Stimulated activated naive B cell treated with anti-CD40 and anti-IgM and Interleukin-4, amounts not matched to agents 10 μg/mL and 1 μg/mL and 100 μg/mL, for 72 hours (primary cell): ENCODE data around the gene TNFRSF8.
"Not testable (repeated sequence)": the region's sequence is repeated elsewhere in the genome, so short reads cannot be mapped to it uniquely, and the experiment has no call there.

Source experiments
- ATAC-seq, 2 donors: fragments of 150-1000 bp; cut with Tn5 transposase; replicated peaks; 2 replicates each; pipeline ENCODE4 v1.10.0; 2021; ENCODE audit warnings: moderate library complexity in 1 of 2
- DNase-seq: peaks from one replicate; pipeline ENCODE4 v3.0.0; 2021
- H3K27ac Mint-ChIP-seq: one replicate; pipeline ENCODE4 v1.8.0; 2022; ENCODE audit warnings: mild to moderate bottlenecking, mixed read lengths
- H3K27me3 Mint-ChIP-seq, 2 donors: one replicate each; pipeline ENCODE4 v1.8.0; 2022; ENCODE audit warnings: mixed read lengths in 2 of 2
- H3K36me3 Mint-ChIP-seq, 2 donors: one replicate each; pipeline ENCODE4 v1.8.0; 2022; ENCODE audit warnings: mixed read lengths in 2 of 2, mild to moderate bottlenecking in 1 of 2
- H3K4me1 Mint-ChIP-seq, 2 donors: one replicate each; pipeline ENCODE4 v1.8.0; 2022; ENCODE audit warnings: mixed read lengths in 2 of 2, mild to moderate bottlenecking in 1 of 2
- H3K4me3 Mint-ChIP-seq, 2 donors: one replicate each; pipeline ENCODE4 v1.8.0; 2022; ENCODE audit warnings: mild to moderate bottlenecking in 2 of 2, mixed read lengths in 2 of 2, moderate library complexity in 1 of 2
- H3K9me3 Mint-ChIP-seq, 2 donors: one replicate each; pipeline ENCODE4 v1.8.0; 2022; ENCODE audit warnings: mixed read lengths in 2 of 2, mild to moderate bottlenecking in 1 of 2

The TNFRSF8 gene

DNA sequence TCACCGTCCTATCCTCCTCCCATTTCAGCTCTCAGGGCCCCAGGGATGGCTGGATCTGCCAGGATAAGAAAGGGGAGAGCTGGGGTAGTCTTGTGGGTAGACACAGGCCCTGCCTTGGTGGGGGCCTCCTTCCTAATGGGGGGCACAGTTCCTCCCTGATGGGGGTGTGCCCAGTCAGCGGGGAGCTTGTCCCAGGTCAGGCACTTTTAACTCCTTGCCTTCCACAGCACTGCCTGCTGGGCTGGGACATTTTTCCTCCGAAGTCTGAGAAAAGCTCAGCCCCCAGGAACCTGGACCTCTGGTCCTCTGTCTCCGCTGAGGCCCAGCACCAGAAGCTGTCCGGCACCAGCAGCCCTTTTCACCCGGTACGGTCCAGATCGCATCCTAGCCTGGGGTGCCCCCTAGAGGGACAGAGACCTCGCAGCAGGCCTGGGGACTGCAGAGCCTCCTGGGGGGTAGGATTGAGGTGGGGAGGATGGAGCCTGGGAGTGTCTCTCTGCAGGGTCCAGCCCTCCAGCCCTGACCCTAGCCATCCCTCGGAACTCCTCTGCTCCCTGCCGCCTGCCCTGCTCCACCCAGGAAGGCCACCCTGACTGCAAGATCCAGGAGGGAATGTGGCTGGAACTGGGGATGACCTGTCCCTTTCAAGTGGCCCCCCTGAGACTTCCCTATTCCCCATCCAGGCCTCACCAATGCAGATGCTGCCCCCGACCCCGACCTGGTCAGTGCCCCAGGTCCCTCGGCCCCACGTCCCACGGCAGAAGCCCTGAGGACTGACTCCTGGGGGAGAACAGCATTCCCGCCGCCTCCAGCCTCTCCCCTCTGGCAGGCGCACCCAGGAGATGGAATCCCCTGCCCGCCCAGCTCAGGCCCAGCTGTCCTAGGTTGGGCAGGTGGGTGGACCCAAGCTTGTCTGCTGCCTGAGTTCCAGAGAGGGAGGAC lies 31.8 kb upstream of the TNFRSF8 start:
- no peak overlapping the region for H3K4me3 Mint-ChIP-seq
- ATAC-seq (peak; percentile 75 to 81), DNase-seq (no peak)
- no peaks in the 10 kb centered on the region for H3K9me3 Mint-ChIP-seq
- H3K27me3 Mint-ChIP-seq = no peaks in the 10 kb centered on the region
- peak overlapping the region; percentile 31 for H3K27ac Mint-ChIP-seq
- H3K4me1 Mint-ChIP-seq = peaks cover 21% of the 10 kb centered on the region in 2 donors
- H3K36me3 Mint-ChIP-seq = peaks cover 47 to 64% of the 10 kb centered on the region in 2 donors

- ATAC-seq = no peak
- H3K4me3 Mint-ChIP-seq = no peak overlapping the region
Measured at GRCh38 chr1:12032161-12032621, 30.9 kb upstream of the TNFRSF8 start.

DNA sequence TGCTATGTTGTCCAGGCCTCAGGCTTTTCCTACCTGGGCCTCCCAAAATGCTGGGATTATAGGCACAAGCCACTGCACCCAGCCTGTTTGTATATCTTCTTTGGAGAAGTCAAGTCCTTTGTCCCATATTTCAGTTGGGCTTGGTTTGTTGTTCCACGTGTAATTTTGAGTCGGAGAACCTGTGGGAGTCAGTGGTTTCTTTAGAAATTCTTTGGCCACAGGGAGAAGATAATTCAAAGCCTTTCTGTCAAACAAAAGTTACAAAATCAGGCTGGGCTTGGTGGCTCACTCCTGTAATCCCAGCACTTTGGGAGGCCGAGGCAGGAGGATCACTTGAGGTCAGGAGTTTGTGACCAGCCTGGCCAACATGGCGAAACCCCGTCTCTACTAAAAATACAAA lies 29.7 kb upstream of the TNFRSF8 start:
- H3K9me3 Mint-ChIP-seq, DNase-seq, H3K27me3 Mint-ChIP-seq: not testable (repeated sequence)

More at GRCh38 chr1:12032161-12032621, 30.9 kb upstream of the TNFRSF8 start:
- Mint-ChIP-seq H3K9me3 (no peaks in the 10 kb centered on the region), H3K36me3 (peaks cover 39 to 55% of the 10 kb centered on the region in 2 donors), H3K27me3 (no peaks in the 10 kb centered on the region), H3K4me1 (peaks cover 17 to 21% of the 10 kb centered on the region in 2 donors), H3K27ac (no peak overlapping the region)
- no peak for DNase-seq

GRCh38 chr1:12034381-12034801 lies 28.7 kb upstream of the TNFRSF8 start:
- ATAC-seq (no peak), DNase-seq (no peak)
- Mint-ChIP-seq H3K27ac (no peak overlapping the region), H3K4me3 (no peak overlapping the region), H3K9me3 (no peaks in the 10 kb centered on the region), H3K36me3 (peaks cover 24 to 36% of the 10 kb centered on the region in 2 donors), H3K4me1 (peaks cover 21 to 29% of the 10 kb centered on the region in 2 donors), H3K27me3 (no peaks in the 10 kb centered on the region)

More for the DNA sequence above, 29.7 kb upstream of the TNFRSF8 start:
- H3K27ac Mint-ChIP-seq, ATAC-seq, H3K4me3 Mint-ChIP-seq: not testable (repeated sequence)
- H3K4me1 Mint-ChIP-seq = peaks cover 20 to 29% of the 10 kb centered on the region in 2 donors
- peaks cover 31 to 45% of the 10 kb centered on the region in 2 donors for H3K36me3 Mint-ChIP-seq

GRCh38 chr1:12035312-12035711 lies 27.8 kb upstream of the TNFRSF8 start:
- Mint-ChIP-seq H3K27ac (peak overlapping the region; percentile 59), H3K36me3 (peaks cover 15 to 26% of the 10 kb centered on the region in 2 donors), H3K4me1 (peaks cover 20 to 29% of the 10 kb centered on the region in 2 donors), H3K4me3 (no peak overlapping the region), H3K27me3 (no peaks in the 10 kb centered on the region), H3K9me3 (no peaks in the 10 kb centered on the region)
- DNase-seq = no peak
- ATAC-seq = no peak

- no peak overlapping the region for H3K4me3 Mint-ChIP-seq
Measured at GRCh38 chr1:12037486-12038355, 25.4 kb upstream of the TNFRSF8 start.

GRCh38 chr1:12038356-12039163 lies 24.5 kb upstream of the TNFRSF8 start:
- no peaks in the 10 kb centered on the region for H3K27me3 Mint-ChIP-seq
- DNase-seq (no peak), ATAC-seq (peak in 1 of 2 donors; percentile 8)
- peak overlapping the region; percentile 96 for H3K27ac Mint-ChIP-seq
- H3K4me1 Mint-ChIP-seq = peaks cover 27 to 50% of the 10 kb centered on the region in 2 donors
- peaks cover 0 to 8% of the 10 kb centered on the region in 2 donors for H3K36me3 Mint-ChIP-seq
- H3K9me3 Mint-ChIP-seq = no peaks in the 10 kb centered on the region
- H3K4me3 Mint-ChIP-seq = peak overlapping the region; percentile 54 to 59

More at GRCh38 chr1:12037486-12038355, 25.4 kb upstream of the TNFRSF8 start:
- Mint-ChIP-seq H3K27me3 (no peaks in the 10 kb centered on the region), H3K9me3 (no peaks in the 10 kb centered on the region), H3K27ac (peak overlapping the region; percentile 44), H3K4me1 (peaks cover 27 to 50% of the 10 kb centered on the region in 2 donors), H3K36me3 (peaks cover 0 to 8% of the 10 kb centered on the region in 2 donors)
- ATAC-seq (no peak), DNase-seq (no peak)

DNA sequence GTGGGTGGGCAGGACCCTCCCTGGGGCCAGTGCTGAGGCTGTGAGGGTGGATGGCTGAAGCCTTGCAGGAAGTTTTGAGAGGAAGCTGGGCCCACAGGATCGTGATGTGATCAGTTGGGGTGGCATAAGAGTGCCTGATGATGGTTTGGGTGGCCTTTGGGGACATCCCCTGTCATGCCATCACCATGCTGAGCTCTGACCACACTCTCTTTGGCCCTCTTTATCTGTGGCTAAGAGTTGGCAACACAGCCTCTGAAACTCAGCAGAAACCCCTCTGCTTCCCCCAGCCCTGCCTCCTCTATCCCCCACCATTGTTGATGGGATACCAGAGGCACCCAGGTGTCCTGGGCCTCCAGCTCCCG lies 24.0 kb upstream of the TNFRSF8 start:
- Mint-ChIP-seq H3K27ac (peak overlapping the region; percentile 96), H3K4me3 (peak overlapping the region; percentile 54 to 59), H3K9me3 (no peaks in the 10 kb centered on the region), H3K4me1 (peaks cover 29 to 50% of the 10 kb centered on the region in 2 donors), H3K27me3 (no peaks in the 10 kb centered on the region), H3K36me3 (peaks cover 0 to 8% of the 10 kb centered on the region in 2 donors)
- DNase-seq (peak; percentile 59), ATAC-seq (peak; percentile 52 to 60)

DNA sequence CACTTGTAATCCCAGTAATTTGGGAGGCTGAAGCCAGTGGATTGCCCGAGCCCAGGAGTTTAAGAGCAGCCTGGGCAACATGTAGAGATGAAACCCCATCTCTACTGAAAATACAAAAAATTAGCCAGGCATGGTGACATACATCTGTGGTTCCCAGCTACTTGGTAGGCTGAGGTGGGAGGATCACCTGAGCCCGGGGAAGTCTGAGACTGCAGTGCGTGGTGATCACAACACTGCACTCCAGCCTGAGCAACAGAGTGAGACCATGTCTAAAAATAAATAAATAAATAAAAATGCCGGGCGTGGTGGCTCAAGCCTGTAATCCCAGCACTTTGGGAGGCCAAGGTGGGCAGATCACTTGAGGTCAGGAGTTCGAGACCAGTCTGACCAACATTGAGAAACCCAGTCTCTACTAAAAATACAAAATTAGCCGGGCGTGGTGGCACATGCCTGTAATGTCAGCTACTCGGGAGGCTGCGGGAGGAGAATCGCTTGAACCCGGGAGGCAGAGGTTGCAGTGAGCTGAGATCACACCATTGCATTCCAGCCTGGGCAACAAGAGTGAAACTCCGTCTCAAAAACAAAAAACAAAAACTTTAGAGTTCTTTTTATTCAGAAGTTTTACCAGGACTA lies 23.2 kb upstream of the TNFRSF8 start:
- not testable (repeated sequence) for H3K9me3 Mint-ChIP-seq, H3K27me3 Mint-ChIP-seq, H3K36me3 Mint-ChIP-seq
- peak; percentile 67 for DNase-seq
- Mint-ChIP-seq H3K4me3 (peak overlapping the region; percentile 44 to 55), H3K27ac (peak overlapping the region; percentile 96), H3K4me1 (peaks cover 31 to 50% of the 10 kb centered on the region in 2 donors)
- peak; percentile 72 to 77 for ATAC-seq

GRCh38 chr1:12040457-12041051 lies 22.5 kb upstream of the TNFRSF8 start:
- Mint-ChIP-seq H3K27me3 (no peaks in the 10 kb centered on the region), H3K27ac (peak overlapping the region; percentile 96), H3K36me3 (peaks cover 0 to 3% of the 10 kb centered on the region in 2 donors), H3K4me3 (peak overlapping the region in 1 of 2 donors; percentile 55), H3K9me3 (no peaks in the 10 kb centered on the region), H3K4me1 (peaks cover 35 to 50% of the 10 kb centered on the region in 2 donors)
- ATAC-seq = peak; percentile 81 to 88
- peak; percentile 68 for DNase-seq

DNA sequence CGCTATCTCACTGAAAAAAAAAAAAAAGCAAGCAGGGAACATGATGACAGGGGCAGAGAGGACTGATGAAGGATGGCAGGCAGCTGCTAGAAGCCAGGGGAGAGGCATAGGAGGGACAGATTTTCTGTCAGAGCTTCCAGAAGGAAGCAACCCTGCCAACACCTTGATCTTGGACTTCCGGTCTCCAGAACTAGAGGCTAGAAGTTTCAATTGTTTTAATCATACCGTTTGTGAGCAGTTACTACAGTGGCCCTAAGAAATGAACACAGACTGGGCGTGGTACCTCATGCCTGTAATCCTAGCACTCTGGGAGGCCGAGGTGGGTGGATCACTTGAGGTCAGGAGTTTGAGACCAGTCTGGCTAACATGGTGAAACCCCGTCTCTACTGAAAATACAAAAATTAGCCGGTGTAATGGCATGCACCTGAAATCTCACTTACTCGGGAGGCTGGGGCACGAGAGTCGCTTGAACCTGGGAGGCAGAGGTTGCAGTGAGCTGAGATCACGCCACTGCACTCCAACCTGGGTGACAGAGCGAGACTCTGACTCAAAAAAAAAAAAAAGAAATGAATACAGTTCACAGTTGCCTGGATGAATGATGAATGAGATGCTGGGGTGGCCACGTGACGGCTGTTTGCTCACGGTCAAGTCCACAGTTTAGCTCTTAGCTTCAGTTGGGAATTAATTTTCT lies 18.8 kb upstream of the TNFRSF8 start:
- not testable (repeated sequence) for DNase-seq, H3K4me3 Mint-ChIP-seq, ATAC-seq, H3K9me3 Mint-ChIP-seq, H3K36me3 Mint-ChIP-seq, H3K27me3 Mint-ChIP-seq
- Mint-ChIP-seq H3K4me1 (peaks cover 21 to 31% of the 10 kb centered on the region in 2 donors), H3K27ac (peak overlapping the region; percentile 84)

GRCh38 chr1:12046749-12047119 lies 16.4 kb upstream of the TNFRSF8 start:
- Mint-ChIP-seq H3K4me1 (peaks cover 11 to 16% of the 10 kb centered on the region in 2 donors), H3K27ac (no peak overlapping the region), H3K27me3 (no peaks in the 10 kb centered on the region), H3K4me3 (no peak overlapping the region), H3K9me3 (no peaks in the 10 kb centered on the region), H3K36me3 (no peaks in the 10 kb centered on the region)
- DNase-seq (no peak), ATAC-seq (no peak)
